GM04504 (cell line): Measurements from ENCODE around the gene HPS4.

Experiments used
- DNase-seq: peaks from one replicate; pipeline ENCODE4 v3.0.0-alpha.2; 2012; ENCODE audit warnings: low read depth

HPS4 gene

DNA sequence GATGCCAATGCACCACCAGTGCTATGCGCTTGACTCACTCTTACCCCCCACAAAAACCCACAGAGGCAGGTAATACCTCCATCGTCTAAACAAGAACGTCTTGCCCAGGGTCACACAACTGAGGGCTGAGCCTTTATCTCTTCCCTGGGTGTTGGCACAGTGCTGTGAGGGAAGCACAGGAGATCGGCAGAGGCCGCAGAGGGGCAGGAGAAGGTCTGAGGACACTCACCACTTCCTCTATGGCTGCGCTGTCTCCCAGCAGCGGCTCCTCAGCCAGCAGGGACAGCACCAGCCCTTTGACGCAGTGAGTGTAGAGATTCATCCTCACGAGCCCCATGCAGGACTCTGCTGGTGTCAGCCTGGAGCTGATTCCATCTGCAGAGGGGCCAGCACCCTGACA is 19.9 kb downstream of the HPS4 start:
- no peak for DNase-seq

DNA sequence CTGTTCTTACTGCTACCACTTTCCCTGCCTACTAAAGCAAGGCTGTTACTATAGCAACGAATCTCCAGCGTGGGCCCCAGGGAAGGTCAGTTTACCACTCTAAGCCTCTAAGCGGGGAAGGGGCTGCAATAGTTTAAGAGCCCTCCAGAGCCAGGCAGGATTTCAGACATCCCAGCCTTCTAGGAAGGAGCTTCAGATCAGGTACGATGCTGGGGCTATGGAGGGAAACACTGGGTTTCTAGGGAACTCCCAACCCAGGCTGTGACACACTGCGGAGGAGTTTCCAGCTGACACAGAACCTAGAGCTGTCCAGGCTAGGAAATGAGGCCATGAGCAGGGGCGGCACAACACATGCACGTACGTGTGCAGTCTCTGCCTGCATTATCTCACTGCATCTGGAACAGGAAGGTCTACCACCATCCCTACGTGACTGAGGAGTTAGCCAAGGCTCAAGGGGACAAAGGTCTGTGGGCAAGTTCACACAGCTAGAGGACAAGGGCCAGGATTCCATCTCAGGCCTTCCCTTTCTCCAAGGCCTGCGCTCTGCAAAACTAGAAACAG is 20.4 kb downstream of the HPS4 start:
- no peak for DNase-seq

DNA sequence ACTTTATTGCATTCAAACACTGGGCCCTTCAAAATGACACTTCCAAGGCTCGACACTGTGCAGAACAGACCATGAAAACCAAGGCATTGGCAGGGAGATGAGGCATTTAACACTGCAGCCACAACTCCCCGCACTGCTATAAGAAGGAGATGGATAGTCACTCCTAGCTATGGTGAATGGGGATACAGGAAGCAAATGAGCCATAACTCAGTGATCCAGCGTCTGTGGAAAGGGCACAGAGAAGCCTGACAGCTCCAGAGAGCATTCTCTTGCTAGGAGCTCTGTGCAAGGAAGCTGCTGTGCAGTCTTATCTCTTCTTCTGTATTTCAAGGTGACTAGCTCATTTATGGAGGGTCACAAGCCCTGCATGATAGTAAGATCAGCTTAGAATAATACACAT is 20.9 kb downstream of the HPS4 start:
- DNase-seq, result no peak

DNA sequence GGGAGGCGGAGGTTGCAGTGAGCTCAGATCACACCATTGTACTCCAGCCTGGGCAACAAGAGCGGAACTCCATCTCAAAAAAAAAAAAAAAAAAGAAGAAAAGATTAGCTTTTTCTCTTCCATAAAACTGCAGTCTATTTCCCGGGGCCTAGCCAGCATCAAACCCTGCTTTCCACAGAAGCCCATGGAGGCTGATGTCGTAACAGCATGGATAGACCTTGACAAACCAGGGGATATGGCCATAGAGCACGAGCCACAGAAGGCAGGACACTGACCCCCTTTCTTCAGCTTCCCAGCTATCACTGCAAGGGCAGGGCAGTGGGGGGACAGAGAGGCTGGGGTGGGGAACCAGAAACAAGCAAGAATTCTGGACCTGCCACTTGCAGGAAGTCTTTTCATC is 21.5 kb downstream of the HPS4 start:
- no peak for DNase-seq

DNA sequence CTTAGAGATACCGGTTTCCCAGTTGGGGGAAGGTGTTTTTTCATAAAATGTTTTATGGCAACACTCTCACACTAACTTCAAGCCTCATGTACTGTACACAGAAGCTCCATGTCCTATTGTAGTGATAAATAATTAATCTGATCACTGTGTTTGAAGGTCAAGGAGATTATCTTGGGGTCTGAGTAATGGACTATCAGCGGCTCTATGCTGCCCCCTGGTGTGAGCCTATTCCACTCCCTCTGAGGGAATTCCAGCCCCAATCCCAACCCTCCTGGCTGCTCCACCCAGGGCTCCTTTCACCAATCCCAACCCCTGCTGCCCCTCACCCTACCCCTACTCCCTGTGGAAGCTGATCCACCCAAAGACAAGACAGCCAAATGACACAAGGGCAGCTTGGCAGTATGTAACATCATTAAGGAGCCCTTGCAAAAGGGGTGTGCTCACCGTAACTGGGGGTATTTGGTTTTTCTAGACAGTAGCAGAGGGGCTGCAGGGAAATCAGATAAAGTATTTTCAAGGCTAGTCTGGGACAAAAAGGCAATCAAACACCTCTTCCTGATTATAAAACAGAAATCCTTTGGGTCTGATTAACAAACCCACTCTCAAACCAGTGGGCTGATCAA is 22.3 kb downstream of the HPS4 start:
- no peak for DNase-seq

DNA sequence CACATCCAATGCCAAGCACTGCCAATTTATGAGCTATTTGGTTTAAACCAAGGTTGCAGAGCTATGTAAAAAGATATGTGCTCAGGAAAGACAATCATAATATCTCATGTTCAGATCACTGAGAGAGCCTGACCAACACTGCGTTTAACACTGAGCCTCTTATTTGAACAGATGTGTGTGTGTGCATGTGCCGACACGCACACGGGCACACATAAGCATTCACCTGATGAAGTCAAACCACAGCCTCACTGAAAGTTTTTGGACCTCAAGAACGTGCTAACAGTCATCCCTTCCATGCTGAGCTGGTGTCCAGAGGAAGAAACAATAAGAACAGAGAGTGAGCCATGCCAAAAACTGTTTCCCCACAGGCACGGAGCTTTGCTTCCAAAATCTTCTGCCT is 23.4 kb downstream of the HPS4 start:
- DNase-seq, result no peak

GRCh38 chr22:26457661-26458272 is 25.8 kb downstream of the HPS4 start:
- DNase-seq, result no peak

DNA sequence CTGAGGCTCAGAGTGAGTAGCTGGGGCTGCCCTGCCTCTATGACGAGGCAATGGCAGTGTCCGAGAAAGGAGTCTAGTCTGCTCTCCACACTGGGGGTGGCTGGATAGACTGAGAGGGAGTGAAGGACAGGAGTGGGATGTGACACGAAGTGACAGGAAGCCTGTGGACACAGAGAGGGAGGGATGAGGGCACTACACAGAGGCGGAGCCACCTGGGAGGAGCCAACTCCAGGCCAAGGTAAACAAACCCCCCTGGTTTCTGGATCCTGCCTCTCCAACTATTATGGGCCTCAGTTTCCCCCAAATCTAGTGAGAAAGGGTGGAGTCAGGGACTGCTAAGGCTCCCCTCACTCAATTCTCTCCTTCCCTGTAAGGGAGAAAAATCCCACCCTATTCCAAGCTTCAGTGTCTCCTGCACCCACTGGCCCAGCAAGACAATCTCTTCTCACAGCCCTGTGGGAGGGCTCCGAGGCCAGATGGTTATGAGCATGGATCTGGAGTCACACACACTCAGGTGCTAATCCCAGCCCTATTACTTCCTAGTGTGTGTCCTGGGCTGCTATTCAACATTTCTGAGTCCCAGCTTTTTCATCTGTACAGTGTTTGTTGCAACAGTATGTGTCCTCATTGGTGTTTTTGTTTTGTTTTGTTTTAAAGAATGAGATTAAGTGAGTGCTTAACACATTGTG is 29.6 kb downstream of the HPS4 start:
- no peak for DNase-seq

- no peak for DNase-seq
Observed at GRCh38 chr22:26453216-26453615, 30.4 kb downstream of the HPS4 start.

DNA sequence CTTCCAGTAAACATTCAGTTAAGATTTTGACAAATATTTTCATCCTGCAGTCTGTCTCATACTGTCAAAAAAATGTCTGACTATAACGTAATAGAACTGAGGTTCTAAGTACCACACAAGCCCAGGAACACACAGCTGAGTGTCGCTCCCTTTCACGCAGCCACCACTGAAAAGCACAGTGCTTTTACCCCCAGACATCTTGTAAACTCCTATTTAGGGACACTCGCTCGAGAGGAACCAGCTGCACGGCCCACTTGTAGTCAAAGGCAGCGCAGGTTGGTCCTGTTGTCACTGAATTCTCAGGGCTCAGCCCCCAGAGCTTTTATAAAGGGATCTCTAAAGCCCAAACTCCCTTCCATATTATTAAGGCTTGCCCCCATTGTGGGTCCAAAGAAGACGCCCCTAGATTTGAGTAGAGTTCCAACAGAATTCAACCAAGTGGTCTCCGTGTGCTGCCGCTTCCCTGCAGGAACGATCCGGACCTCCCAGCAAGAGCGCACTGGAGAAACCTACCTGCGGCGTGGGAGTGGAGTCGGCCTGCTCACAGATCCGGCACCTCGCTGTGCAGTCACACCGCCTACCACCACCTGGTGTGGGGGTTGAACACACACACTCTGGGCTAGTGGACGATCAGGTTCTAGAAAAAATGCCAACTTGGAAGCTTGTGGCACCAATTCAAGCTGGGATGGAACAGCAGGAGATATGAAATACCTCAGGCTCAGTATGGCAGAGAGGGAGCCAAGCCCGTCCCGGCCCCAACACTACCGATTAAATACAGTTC is 31.2 kb downstream of the HPS4 start:
- no peak for DNase-seq

DNA sequence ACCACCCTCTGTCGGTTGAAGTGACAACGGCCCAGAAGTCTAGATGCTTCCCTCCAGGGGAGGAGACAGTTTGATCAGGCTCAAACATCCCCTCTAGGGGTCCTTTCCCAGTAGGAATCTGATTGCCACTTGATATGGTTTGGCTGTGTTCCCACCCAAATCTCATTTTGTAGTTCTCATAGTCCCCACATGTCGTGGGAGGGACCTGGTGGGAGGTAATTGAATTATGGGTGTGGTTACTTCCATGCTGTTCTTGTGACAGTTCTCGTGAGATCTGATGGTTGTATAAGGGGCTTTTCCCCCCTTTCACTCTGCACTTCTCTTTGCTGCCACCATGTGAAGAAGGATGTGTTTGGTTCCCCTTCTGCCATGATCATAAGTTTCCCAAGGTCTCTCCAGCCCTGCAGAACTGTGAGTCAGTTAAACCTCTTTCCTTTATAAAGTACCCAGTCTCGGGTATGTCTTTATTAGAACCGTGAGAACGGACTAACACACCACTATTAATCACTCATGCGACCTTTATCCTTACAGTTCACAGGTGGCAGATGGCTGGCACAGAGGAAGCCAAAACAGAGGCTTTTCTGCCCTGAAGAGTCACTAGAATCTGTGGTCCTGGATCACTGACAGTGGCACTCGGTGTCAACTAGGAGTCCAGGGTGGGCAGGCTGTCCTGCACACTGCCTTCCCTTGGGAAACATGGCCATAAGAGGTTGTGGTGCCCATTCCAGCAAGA is 33.0 kb downstream of the HPS4 start:
- no peak for DNase-seq

- DNase-seq, result no peak
Observed at GRCh38 chr22:26448941-26449340, 34.6 kb downstream of the HPS4 start.

GRCh38 chr22:26448334-26448733 is 35.2 kb downstream of the HPS4 start:
- no peak for DNase-seq

GRCh38 chr22:26447584-26448329 is 35.8 kb downstream of the HPS4 start:
- DNase-seq, result no peak

- DNase-seq, result no peak
Observed at GRCh38 chr22:26446808-26447515, 36.6 kb downstream of the HPS4 start.

DNA sequence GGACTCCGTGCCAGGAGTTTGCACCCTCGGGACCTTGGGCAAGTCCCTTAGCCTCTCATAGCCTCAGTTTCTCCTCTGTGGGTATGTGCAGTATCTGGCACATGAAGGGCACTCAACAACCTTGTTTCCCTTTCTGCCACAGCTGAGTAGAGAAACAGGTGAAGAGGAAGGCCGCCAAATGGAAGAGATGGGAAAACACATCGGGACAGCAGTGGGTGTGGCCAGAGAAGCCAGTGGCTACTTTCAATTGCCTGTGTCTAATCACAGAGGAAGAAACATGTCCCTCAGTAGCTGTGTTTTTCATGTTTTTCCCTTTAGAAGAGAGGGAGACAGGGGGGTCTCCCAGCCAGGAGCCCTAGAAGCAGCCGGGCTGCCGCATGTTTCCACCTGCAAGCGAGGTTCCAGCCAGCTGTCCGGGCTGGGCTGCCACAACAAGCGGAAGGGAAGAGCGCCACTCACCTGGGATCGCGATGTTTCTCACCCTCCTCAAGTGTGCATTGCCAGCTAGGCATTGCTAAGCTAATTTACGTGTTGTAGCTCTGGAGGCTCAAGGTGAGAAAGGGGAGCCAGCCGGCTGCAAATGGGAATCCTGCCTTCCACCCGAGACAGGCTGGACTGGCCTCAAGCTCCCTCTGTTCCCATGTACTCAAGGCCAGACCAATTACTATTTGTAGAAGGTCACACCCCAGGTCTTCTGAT is 37.9 kb downstream of the HPS4 start:
- no peak for DNase-seq

GRCh38 chr22:26444777-26445176 is 38.8 kb downstream of the HPS4 start:
- no peak for DNase-seq

- DNase-seq, result no peak
Observed at GRCh38 chr22:26443901-26444690, 39.5 kb downstream of the HPS4 start.
